Smooth muscle cell (in vitro differentiated cells): ENCODE data around the gene KLC1. TPM values are rescaled to one million over a fixed set of nuclear protein-coding genes. Genes with fewer than 3 reads are reported as not detected.

Experiments
- DNase-seq: peaks from one replicate; lab custom pipeline; 2025; ENCODE audit not compliant: unreplicated experiment; lab: John Stamatoyannopoulos, UW
- H2AFZ ChIP-seq: fragments of 200-600 bp; sonication (generic); 2 replicates; pipeline ENCODE4 v1.6.0; 2016; ENCODE audit warnings: antibody characterized with exemption, low read depth, mild to moderate bottlenecking
- H3F3A ChIP-seq: fragments of 200-600 bp; sonication (generic); 2 replicates; pipeline ENCODE4 v1.6.0; 2017; ENCODE audit warnings: antibody characterized with exemption, low read depth
- H3K27ac ChIP-seq: fragments of 200-600 bp; sonication (generic); 2 replicates; pipeline ENCODE4 v1.5.1; 2016; ENCODE audit warnings: low read depth, mild to moderate bottlenecking
- H3K27me3 ChIP-seq: fragments of 200-600 bp; sonication (generic); 2 replicates; pipeline ENCODE4 v1.6.1; 2016; ENCODE audit warnings: low read depth, mild to moderate bottlenecking
- H3K36me3 ChIP-seq: fragments of 200-600 bp; sonication (generic); 2 replicates; pipeline ENCODE4 v1.5.1; 2016; ENCODE audit warnings: low read depth
- H3K4me1 ChIP-seq: fragments of 200-600 bp; sonication (generic); 2 replicates; pipeline ENCODE4 v1.5.1; 2016; ENCODE audit warnings: low read depth
- H3K4me2 ChIP-seq: fragments of 200-600 bp; sonication (generic); 2 replicates; pipeline ENCODE4 v1.6.0; 2016; ENCODE audit warnings: mild to moderate bottlenecking
- H3K4me3 ChIP-seq: fragments of 200-600 bp; sonication (generic); 2 replicates; pipeline ENCODE4 v1.5.1; 2016; ENCODE audit warnings: mild to moderate bottlenecking
- H3K79me2 ChIP-seq: fragments of 200-600 bp; sonication (generic); 2 replicates; pipeline ENCODE4 v1.6.0; 2016; ENCODE audit warnings: low read depth, mild to moderate bottlenecking
- H3K9ac ChIP-seq: fragments of 200-600 bp; sonication (generic); 2 replicates; pipeline ENCODE4 v1.6.0; 2016; ENCODE audit warnings: low read depth
- H3K9me3 ChIP-seq: fragments of 200-600 bp; sonication (generic); replicated peaks from 2 replicates; pipeline ENCODE4 v1.5.1; 2016; ENCODE audit warnings: low read depth
- H4K20me1 ChIP-seq: fragments of 200-600 bp; sonication (generic); 2 replicates; pipeline ENCODE4 v1.6.0; 2016; ENCODE audit warnings: low read depth
- CTCF ChIP-seq: fragments of 200-600 bp; sonication (generic); IDR thresholded peaks from 2 replicates; pipeline ENCODE4 v1.5.1; 2017; ENCODE audit warnings: borderline replicate concordance, mild to moderate bottlenecking, antibody characterized with exemption; ENCODE audit not compliant: insufficient read depth, poor library complexity, severe bottlenecking
- WGBS: methylation state at CpG from one replicate; pipeline ENCODE4 v1.1.7; 2016; ENCODE audit warnings: low lambda C conversion rate; 5-methylcytosine and 5-hydroxymethylcytosine counted together
- polyA plus RNA-seq: library from polyadenylated mRNA; unstranded; fragments of >200 nt; fragmentation: Nextera tagmentation; extraction: Ambion mirVana; gene quantifications from 2 replicates; pipeline ENCODE4 v1.2.1, GENCODE V29; 2016
- total RNA-seq: library from RNA; depleted of rRNA; stranded (reverse); fragments of >200 nt; gene quantifications from 2 replicates; pipeline ENCODE4 v1.2.3, GENCODE V29; 2014

The KLC1 gene
- total and polyA plus RNA-seq, 2 experiments from 2014 or later: 167 to 224 TPM

- no peaks in the 10 kb centered on the region for H3K36me3 ChIP-seq
- peaks cover 7% of the 10 kb centered on the region for H3F3A ChIP-seq
- H3K9ac ChIP-seq: peak overlapping the region; percentile 80
- no peak overlapping the region for H2AFZ ChIP-seq
- 4% methylated on average over 44 of the region's 72 CpGs for WGBS
- peak overlapping the region; percentile 100 for H3K4me2 ChIP-seq
- H4K20me1 ChIP-seq: peaks cover 64% of the 10 kb centered on the region
- no peak for DNase-seq
- peak overlapping the region; percentile 87 for H3K4me3 ChIP-seq
- H3K9me3 ChIP-seq: no peaks in the 10 kb centered on the region
- no peak overlapping the region for H3K27ac ChIP-seq
- no peak for TF ChIP-seq CTCF
- no peaks in the 10 kb centered on the region for H3K27me3 ChIP-seq
- peaks cover 53% of the 10 kb centered on the region for H3K79me2 ChIP-seq
- H3K4me1 ChIP-seq: peaks cover 18% of the 10 kb centered on the region
Observed at GRCh38 chr14:103716091-103716801, 87.2 kb downstream of the KLC1 start.

- Histone ChIP-seq H2AFZ (no peak overlapping the region), H3K4me2 (peak overlapping the region; percentile 100), H3K4me1 (peaks cover 21% of the 10 kb centered on the region), H3K27ac (no peak overlapping the region), H3K4me3 (peak overlapping the region; percentile 87), H3K79me2 (peaks cover 58% of the 10 kb centered on the region), H3K9me3 (no peaks in the 10 kb centered on the region), H3F3A (peaks cover 7% of the 10 kb centered on the region), H3K36me3 (no peaks in the 10 kb centered on the region), H3K9ac (peak overlapping the region; percentile 80), H3K27me3 (no peaks in the 10 kb centered on the region), H4K20me1 (peaks cover 71% of the 10 kb centered on the region)
- DNase-seq: no peak
- TF ChIP-seq CTCF: no peak
- 78% methylated on average over 17 of the region's 17 CpGs for WGBS
Observed at GRCh38 chr14:103716899-103717411, 87.9 kb downstream of the KLC1 start.

GRCh38 chr14:103718572-103718971 lies 89.6 kb downstream of the KLC1 start:
- TF ChIP-seq CTCF: no peak
- H2AFZ ChIP-seq: no peak overlapping the region
- H3K27me3 ChIP-seq: no peaks in the 10 kb centered on the region
- H3K9me3 ChIP-seq: no peaks in the 10 kb centered on the region
- H3K79me2 ChIP-seq: peaks cover 69% of the 10 kb centered on the region
- no peak overlapping the region for H3K4me3 ChIP-seq
- DNase-seq: no peak
- H3K4me2 ChIP-seq: no peak overlapping the region
- no peak overlapping the region for H3K9ac ChIP-seq
- 77% methylated on average over 16 of the region's 16 CpGs for WGBS
- H4K20me1 ChIP-seq: peaks cover 78% of the 10 kb centered on the region
- no peak overlapping the region for H3K27ac ChIP-seq
- no peaks in the 10 kb centered on the region for H3K36me3 ChIP-seq
- peaks cover 12% of the 10 kb centered on the region for H3F3A ChIP-seq
- peaks cover 21% of the 10 kb centered on the region for H3K4me1 ChIP-seq
